ENCODE measurements around the gene MR1. TPM values are rescaled to one million over a fixed set of nuclear protein-coding genes. Genes with fewer than 3 reads are reported as not detected.

The MR1 gene
- total RNA-seq, 6 experiments from 2014 or later, result 5.6 to 11.6 (median 6.6) TPM

DNA sequence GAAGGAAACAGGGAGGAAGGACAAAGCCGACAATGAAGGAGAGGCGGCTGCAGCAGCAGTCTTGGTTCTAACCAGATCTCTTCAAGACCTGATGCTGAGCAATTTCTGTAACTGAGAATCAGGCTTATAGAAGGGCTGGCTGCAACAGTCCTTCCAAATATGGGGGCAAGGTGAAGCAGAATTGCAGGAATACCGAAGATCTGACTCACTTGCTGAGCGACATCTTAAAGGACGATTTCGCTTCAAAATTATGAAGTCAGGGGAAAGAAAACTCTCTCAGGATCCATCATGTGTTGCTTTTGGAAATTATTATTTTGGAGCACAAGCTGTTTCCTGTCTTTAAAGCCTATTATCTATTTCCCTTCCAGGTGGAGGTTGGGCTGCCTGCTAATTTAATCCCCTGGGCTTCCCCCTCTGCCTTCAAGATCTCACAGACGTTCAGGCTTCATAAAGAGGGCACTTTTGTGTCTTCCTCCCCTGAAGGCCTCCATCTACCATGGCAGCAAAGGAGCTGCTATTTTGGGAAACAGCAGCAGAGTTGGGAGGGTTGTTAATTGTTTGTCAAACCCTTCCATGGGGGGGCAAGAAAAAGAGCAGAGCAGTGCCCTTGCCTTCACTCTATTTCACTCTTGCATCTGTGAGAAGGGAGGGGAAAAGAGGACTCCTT lies 43.9 kb downstream of the MR1 start:
- H3K36me3 ChIP-seq, result no peaks in the 10 kb centered on the region
- H3K4me3 ChIP-seq, result no peak overlapping the region
- 75% methylated on average over 5 of the region's 7 CpGs for WGBS (ENCODE audit: insufficient coverage, low coverage, low lambda C conversion rate, missing lambda C conversion rate)
- H3K27ac ChIP-seq, result no peak overlapping the region
- no peaks in the 10 kb centered on the region for H3K9me3 ChIP-seq
- no peak for ATAC-seq
- no peaks in the 10 kb centered on the region for H3K4me1 ChIP-seq
- intact Hi-C loops (cut with DNase I), result no loop called here
- TF ChIP-seq, protein P1, sequence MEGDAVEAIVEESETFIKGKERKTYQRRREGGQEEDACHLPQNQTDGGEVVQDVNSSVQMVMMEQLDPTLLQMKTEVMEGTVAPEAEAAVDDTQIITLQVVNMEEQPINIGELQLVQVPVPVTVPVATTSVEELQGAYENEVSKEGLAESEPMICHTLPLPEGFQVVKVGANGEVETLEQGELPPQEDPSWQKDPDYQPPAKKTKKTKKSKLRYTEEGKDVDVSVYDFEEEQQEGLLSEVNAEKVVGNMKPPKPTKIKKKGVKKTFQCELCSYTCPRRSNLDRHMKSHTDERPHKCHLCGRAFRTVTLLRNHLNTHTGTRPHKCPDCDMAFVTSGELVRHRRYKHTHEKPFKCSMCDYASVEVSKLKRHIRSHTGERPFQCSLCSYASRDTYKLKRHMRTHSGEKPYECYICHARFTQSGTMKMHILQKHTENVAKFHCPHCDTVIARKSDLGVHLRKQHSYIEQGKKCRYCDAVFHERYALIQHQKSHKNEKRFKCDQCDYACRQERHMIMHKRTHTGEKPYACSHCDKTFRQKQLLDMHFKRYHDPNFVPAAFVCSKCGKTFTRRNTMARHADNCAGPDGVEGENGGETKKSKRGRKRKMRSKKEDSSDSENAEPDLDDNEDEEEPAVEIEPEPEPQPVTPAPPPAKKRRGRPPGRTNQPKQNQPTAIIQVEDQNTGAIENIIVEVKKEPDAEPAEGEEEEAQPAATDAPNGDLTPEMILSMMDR (IDR thresholded peaks at IDR 0.05), result no peak
- no peak for TF ChIP-seq POLR2A (IDR thresholded peaks at IDR 0.05)
- H3K27me3 ChIP-seq, result no peaks in the 10 kb centered on the region
- DNase-seq, result no peak

DNA sequence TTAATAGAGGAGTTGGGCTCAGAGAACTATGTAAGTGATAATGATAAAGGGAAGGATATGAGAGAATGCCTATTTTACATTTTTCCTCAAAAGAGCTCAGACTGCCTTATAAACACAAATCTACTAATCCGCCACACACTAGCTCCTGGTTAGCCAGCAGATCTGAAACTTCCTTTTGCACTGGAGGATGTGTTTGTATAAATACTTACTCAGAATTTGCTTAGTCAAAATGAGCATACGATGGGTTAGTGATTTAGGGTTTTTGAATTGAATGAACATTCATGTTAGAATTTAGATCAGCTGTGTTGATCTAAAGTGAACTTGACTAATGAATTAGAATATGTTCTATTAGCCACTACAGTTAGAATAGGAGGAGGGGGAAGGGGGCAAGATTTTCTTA lies 45.6 kb downstream of the MR1 start:
- intact Hi-C loops (cut with DNase I), result no loop called here
- ATAC-seq, result no peak
- WGBS (ENCODE audit: insufficient coverage, low coverage, low lambda C conversion rate, missing lambda C conversion rate), result 52% methylated on average over 2 of the region's 2 CpGs

DNA sequence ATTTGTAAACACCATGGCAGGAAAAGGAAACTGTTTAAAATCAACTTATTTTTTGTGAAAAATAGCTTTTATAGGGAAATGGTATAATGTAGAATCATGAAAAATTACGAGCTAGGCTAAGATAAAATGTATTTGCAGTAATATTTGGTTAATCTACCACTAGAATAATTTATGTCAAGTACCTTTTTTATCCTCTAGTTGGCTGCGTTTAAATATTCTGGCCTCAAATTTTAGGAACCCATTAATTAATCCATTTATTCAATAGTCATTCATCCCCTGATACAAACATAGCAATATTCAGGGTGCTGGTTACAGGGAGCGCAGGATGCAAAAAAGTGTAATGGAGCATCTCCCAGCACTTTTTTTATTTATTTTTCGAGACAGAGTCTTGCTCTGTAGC lies 46.1 kb downstream of the MR1 start:
- intact Hi-C loops (cut with DNase I), result loop anchor here in 1 of 2 donors (10.0 kb wide), 1 partner anchor 55 kb away; no protein-coding TSS in a partner anchor
- Histone ChIP-seq H3K4me1 (no peaks in the 10 kb centered on the region), H3K27me3 (no peaks in the 10 kb centered on the region), H3K4me3 (no peak overlapping the region), H3K9me3 (no peaks in the 10 kb centered on the region), H3K36me3 (no peaks in the 10 kb centered on the region), H3K27ac (no peak overlapping the region)
- no peak for ATAC-seq
- 34% methylated on average over 4 of the region's 4 CpGs for WGBS (ENCODE audit: insufficient coverage, low coverage, low lambda C conversion rate, missing lambda C conversion rate)
- no peak for TF ChIP-seq POLR2A (IDR thresholded peaks at IDR 0.05)
- TF ChIP-seq, protein P1 (IDR thresholded peaks at IDR 0.05), result no peak
- DNase-seq, result no peak

More for the DNA sequence above, 45.6 kb downstream of the MR1 start:
- Histone ChIP-seq H3K9me3 (no peaks in the 10 kb centered on the region), H3K4me1 (no peaks in the 10 kb centered on the region), H3K27me3 (no peaks in the 10 kb centered on the region), H3K27ac (no peak overlapping the region), H3K36me3 (no peaks in the 10 kb centered on the region), H3K4me3 (no peak overlapping the region)
- no peak for TF ChIP-seq POLR2A (IDR thresholded peaks at IDR 0.05)
- TF ChIP-seq, protein P1 (IDR thresholded peaks at IDR 0.05), result no peak
- no peak for DNase-seq

DNA sequence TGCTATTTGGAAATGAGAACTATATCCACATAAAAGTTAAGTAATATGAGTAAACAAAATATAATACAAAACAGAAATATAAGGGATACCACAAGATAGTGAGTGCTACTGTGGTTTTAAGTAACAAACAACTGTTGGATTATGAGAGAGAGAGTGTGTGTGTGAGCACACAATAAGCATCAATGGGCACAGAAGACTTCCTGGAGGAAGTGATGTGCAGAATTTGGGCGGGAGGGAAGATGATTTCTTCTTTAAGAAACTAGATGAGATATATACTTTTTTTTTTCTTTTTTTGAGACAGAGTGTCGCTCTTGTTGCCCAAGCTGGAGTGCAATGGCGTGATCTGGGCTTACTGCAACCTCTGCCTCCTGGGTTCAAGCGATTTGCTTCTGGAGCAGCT lies 46.8 kb downstream of the MR1 start:
- Histone ChIP-seq H3K36me3 (no peaks in the 10 kb centered on the region), H3K27me3 (no peaks in the 10 kb centered on the region), H3K27ac (no peak overlapping the region), H3K9me3 (no peaks in the 10 kb centered on the region), H3K4me3 (no peak overlapping the region), H3K4me1 (no peaks in the 10 kb centered on the region)
- 71% methylated on average over 4 of the region's 4 CpGs for WGBS (ENCODE audit: insufficient coverage, low coverage, low lambda C conversion rate, missing lambda C conversion rate)
- intact Hi-C loops (cut with DNase I), result loop anchor here in 1 of 2 donors (10.0 kb wide), 1 partner anchor 54 kb away; no protein-coding TSS in a partner anchor
- ATAC-seq (no peak), DNase-seq (no peak)
- TF ChIP-seq POLR2A (IDR thresholded peaks at IDR 0.05), result no peak
- TF ChIP-seq, protein P1 (IDR thresholded peaks at IDR 0.05), result no peak
